ENCODE measurements around the gene FILIP1L. TPM values are rescaled to one million over a fixed set of nuclear protein-coding genes. Genes with fewer than 3 reads are reported as not detected.

FILIP1L gene
- total and polyA plus RNA-seq, 5 donors: 42.2 to 88.3 (median 56.4) TPM

DNA sequence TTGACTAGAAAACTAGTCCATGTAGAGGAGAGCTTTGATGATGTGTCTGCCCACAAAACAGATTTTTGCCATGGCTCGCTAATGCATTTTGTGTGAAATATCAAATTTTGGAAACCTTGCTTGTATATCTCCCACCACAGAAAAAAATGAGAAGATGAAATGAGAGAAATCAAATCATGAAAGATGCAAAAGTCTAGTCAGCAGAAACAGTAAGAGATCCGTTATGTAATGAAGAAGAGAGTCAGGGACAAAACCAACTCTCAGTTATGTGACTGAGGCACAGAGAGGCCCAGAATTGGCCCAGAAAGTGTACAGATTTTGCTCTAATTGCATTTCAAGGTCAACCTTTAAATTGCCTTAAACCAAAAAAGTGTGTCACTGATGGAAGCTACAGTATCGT is 107.0 kb downstream of the FILIP1L start:
- Histone ChIP-seq H3K4me1 (ENCODE audit: control insufficient read depth, insufficient read depth, low read length) (peaks cover 5% of the 10 kb centered on the region), H3K27ac (ENCODE audit: low read length) (no peak overlapping the region)
- intact Hi-C loops (cut with DNase I): no loop called here

DNA sequence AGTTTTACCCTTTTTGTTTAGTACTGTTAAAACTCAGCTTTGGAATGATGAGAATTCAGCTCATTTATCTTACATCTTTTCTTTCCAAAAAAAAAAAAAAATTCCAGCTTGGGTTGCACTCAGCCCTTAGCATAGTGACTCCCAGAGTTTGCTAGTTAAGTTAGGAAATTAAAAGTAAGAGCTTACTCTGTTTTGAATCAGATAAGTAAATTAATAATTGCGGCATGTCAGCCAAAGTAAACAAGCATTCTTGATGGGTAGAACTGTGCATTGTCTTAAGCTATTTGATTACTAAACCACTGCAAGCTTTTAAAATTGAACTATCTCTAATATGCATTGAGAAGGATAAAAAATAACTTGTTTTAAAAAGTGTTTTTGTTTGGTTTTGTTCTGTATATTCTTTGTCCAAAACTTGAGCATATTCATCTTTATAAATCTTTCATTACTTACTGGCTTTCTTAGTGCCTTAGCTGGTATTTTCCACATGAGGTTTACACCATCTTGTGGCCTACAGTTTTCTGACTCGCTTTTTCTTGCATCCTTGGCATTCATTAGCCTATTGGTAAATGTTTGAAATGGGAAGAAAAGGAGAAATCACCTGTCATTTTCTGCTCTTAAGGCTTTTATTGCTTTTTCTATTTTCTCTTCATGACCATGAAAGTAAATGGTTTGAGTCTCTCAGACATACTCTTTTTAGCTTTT is 107.6 kb downstream of the FILIP1L start:
- H3K27ac ChIP-seq (ENCODE audit: low read length): no peak overlapping the region

More for the DNA sequence above, 107.0 kb downstream of the FILIP1L start:
- no peak for ATAC-seq
- WGBS: 88% methylated on average over 3 of the region's 3 CpGs
- no peaks in the 10 kb centered on the region for H3K27me3 ChIP-seq (ENCODE audit: control insufficient read depth, insufficient read depth)
- DNase-seq: no peak
- H3K4me3 ChIP-seq (ENCODE audit: low read length): no peak overlapping the region
- H3K9me3 ChIP-seq (ENCODE audit: control insufficient read depth, low read length): no peaks in the 10 kb centered on the region

DNA sequence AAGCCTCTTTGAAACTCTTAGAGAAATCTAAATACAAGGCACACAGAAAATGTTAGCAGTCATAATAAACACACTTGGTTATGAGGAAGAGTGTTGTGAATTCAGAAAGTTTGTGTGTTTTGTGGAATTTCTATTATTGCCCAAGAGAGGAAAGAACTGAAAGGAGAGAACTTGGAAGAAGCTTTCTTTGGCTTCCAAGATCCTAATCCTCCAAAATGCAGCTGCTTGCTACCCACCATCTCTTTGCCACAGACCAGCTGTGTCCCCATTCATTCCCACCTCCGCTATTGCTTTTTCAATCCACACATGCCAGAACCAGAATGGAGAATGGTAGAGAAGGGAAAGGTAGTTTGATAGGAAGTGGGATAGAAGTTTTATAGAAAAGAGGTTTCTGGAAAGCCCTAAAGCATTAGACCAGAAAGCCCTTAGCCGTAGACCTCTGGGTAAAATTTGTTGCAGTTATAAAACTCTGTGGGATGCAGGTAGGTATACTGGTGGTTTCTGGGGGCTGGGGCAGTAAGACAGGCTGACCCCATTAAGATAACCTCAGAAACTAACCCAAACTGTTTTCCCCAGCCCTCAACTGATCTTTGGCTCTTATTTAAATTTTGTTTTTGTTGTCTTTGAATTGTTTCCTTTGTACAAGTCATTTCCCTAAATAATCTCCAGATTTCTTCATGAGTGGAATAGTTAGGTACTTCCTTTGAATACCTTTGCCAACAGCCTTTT is 108.5 kb downstream of the FILIP1L start:
- WGBS: 89% methylated on average over 2 of the region's 2 CpGs
- no peaks in the 10 kb centered on the region for H3K9me3 ChIP-seq (ENCODE audit: control insufficient read depth, low read length)
- H3K4me1 ChIP-seq (ENCODE audit: control insufficient read depth, insufficient read depth, low read length): peaks cover 5% of the 10 kb centered on the region
- intact Hi-C loops (cut with DNase I): no loop called here
- DNase-seq (no peak), ATAC-seq (no peak)
- no peaks in the 10 kb centered on the region for H3K27me3 ChIP-seq (ENCODE audit: control insufficient read depth, insufficient read depth)
- H3K4me3 ChIP-seq (ENCODE audit: low read length): no peak overlapping the region
- peak overlapping the region; percentile 53 for H3K27ac ChIP-seq (ENCODE audit: low read length)

More for the DNA sequence above, 107.6 kb downstream of the FILIP1L start:
- no peak for DNase-seq
- Histone ChIP-seq H3K4me3 (ENCODE audit: low read length) (no peak overlapping the region), H3K9me3 (ENCODE audit: control insufficient read depth, low read length) (no peaks in the 10 kb centered on the region), H3K27me3 (ENCODE audit: control insufficient read depth, insufficient read depth) (no peaks in the 10 kb centered on the region), H3K4me1 (ENCODE audit: control insufficient read depth, insufficient read depth, low read length) (peaks cover 5% of the 10 kb centered on the region)
- intact Hi-C loops (cut with DNase I): no loop called here
- peak; percentile 20 to 23 for ATAC-seq
- 46% methylated on average over 2 of the region's 2 CpGs for WGBS

DNA sequence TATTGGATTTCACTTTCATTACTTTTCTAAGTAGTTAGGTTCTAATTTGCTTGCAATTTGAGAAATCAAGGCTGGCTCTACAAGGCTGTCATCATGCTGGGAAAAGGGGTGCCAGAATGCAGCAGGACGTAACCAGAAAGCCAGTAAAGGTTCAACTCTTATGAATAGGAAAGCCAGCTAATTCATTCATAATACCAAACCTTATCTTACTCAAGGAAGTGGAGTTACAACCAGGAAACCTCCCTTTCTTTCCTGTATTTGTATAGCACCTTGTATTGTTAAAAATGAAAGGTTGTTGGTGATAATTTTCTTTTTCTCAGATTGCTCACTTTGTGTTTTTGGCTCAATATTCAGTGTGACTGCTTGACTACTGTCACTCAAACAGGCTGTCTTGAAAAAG is 109.4 kb downstream of the FILIP1L start:
- H3K27me3 ChIP-seq (ENCODE audit: control insufficient read depth, insufficient read depth): no peaks in the 10 kb centered on the region
- no peak overlapping the region for H3K27ac ChIP-seq (ENCODE audit: low read length)
- peaks cover 5% of the 10 kb centered on the region for H3K4me1 ChIP-seq (ENCODE audit: control insufficient read depth, insufficient read depth, low read length)
- 62% methylated on average over 1 of the region's 1 CpG for WGBS
- intact Hi-C loops (cut with DNase I): no loop called here
- no peak overlapping the region for H3K4me3 ChIP-seq (ENCODE audit: low read length)
- H3K9me3 ChIP-seq (ENCODE audit: control insufficient read depth, low read length): no peaks in the 10 kb centered on the region
- DNase-seq (no peak), ATAC-seq (peak; percentile 29 to 68)

DNA sequence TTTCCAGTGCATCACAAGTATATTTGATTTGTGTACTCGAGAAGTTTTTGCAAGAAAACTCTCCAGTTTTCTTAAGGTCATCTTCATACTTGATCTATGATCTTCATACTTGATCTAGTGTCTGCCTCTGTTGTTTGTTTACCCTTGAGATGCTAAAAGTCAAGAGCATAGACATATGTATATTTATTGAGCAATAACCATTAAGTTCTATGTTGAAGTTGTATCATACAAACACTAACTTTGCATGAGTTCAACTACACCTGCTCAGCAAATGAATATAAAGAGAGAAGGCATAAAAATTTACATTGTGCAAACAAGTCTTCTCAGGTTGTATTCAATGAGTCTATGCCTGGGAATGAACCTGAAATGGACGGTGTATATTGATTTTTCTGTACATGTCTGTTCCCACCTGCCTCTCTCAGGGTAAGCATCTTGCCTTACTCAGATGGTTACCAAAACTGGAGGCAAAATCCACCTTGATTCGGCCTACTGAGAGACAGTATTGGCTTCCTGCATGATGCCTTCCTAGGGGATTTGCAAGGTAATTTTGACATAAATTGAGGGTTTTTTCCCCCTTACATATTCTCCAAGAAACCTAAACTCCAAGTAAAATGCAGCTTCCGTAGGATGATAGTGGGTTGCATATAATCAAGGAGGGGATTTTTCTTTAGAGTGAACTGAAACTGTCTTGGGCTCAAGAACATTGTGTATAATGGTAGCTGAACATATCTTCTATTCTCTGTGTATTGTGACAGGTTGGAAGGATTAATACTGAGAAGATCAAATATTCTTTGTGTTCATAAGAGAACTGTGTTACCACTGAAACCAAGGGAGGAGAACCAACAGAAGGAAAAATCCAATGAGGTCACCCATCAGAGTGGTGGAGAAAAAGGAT is 110.4 kb downstream of the FILIP1L start:
- peaks cover 5% of the 10 kb centered on the region for H3K4me1 ChIP-seq (ENCODE audit: control insufficient read depth, insufficient read depth, low read length)
- no peak overlapping the region for H3K27ac ChIP-seq (ENCODE audit: low read length)
- DNase-seq (no peak), ATAC-seq (no peak)
- no peaks in the 10 kb centered on the region for H3K9me3 ChIP-seq (ENCODE audit: control insufficient read depth, low read length)
- H3K4me3 ChIP-seq (ENCODE audit: low read length): no peak overlapping the region
- intact Hi-C loops (cut with DNase I): no loop called here
- 97% methylated on average over 4 of the region's 4 CpGs for WGBS
- no peaks in the 10 kb centered on the region for H3K27me3 ChIP-seq (ENCODE audit: control insufficient read depth, insufficient read depth)

DNA sequence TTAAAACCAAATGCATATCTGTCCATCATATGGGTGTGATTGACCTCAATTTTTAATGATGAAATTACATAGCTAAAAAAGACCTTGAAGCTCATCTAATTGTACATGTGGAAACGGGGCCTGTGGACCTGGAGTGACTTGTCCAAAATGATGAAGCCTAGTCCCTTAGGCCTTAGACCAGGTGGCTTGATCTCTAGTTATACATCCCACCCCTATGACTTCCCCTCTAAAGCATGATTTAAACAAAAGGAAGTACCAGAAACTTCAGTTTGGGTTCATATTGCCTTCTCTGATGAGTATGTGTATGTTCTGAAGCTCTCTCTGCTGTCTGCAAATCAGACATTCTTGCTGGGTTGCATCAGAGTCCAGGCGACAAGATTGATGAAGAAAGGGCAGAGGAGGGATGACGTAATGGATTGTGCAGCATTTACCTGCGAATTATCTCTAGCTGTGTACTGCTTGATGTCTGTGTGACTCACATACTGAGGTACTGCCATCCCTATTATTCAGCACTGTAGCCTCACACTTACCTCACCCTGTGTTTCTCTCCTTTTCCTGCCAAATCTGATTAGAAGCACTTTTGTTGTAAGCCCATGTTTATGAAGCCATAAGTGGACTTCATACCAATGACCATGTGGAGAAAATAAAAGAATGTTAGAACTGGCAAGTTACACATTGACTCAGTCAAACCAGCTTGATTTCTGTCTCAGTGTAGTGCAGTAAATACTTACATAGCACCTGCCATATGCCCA is 111.5 kb downstream of the FILIP1L start:
- peak; percentile 52 to 58 for ATAC-seq
- no peak for DNase-seq
- H3K4me3 ChIP-seq (ENCODE audit: low read length): no peak overlapping the region
- H3K27me3 ChIP-seq (ENCODE audit: control insufficient read depth, insufficient read depth): no peaks in the 10 kb centered on the region
- WGBS: 58% methylated on average over 4 of the region's 4 CpGs
- no peak overlapping the region for H3K27ac ChIP-seq (ENCODE audit: low read length)
- intact Hi-C loops (cut with DNase I): no loop called here
- H3K4me1 ChIP-seq (ENCODE audit: control insufficient read depth, insufficient read depth, low read length): peaks cover 5% of the 10 kb centered on the region
- no peaks in the 10 kb centered on the region for H3K9me3 ChIP-seq (ENCODE audit: control insufficient read depth, low read length)

DNA sequence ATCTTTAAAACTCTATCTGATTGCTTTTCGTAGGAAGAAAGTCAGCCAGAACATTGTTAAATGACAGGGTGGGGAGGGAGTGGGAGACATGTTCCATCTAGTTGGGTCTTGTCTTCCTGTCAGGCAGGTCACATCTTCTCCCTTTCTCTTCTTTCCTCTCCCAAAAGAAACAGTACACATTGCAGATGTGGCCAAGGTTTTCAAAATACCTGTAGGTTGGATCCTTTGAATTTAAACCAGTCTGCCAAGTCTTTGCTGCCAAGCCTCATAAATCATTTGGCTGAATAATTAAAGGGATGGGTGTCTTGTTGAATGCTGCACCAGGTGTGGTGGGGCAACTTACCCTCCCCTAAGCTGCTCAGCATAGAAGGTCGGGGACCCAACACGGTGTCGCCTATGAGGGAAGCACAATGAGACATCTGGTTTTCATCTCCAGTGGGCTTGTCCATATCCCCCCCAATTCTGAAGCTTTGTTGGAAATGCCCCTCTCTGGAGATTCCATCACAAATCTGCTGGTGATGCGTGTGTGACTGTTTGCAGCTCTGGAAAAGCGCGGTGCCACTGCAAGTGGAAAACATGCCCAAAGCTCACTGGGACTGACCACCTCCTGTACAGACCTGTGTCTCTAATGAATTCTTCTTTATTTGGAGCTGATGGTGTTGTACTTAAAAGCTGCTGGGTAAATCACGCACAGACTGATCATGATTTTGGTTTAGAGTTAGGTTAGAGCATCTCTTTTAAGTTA is 112.6 kb downstream of the FILIP1L start:
- WGBS: 95% methylated on average over 8 of the region's 8 CpGs
- Histone ChIP-seq H3K4me1 (ENCODE audit: control insufficient read depth, insufficient read depth, low read length) (peaks cover 3% of the 10 kb centered on the region), H3K27me3 (ENCODE audit: control insufficient read depth, insufficient read depth) (no peaks in the 10 kb centered on the region), H3K27ac (ENCODE audit: low read length) (no peak overlapping the region), H3K4me3 (ENCODE audit: low read length) (no peak overlapping the region), H3K9me3 (ENCODE audit: control insufficient read depth, low read length) (no peaks in the 10 kb centered on the region)
- intact Hi-C loops (cut with DNase I): no loop called here
- no peak for DNase-seq
- no peak for ATAC-seq

DNA sequence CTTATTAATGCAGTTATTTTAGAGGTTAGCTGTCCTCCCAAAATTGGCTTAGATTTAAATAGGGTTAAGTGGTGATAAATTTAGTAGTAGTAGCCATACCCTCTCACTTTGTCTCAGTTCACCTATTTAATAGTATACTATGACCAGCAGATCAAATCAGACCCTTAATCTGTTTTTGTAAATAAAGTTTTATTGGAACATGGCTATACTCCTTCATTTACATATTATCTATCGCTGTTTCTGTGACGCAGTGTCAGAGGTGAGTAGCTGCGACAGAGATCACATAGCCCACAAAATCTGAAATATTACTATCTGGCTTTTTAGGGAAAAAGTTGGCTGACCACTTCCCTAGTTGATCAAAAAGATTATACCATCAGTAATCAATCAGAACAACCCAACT is 113.2 kb downstream of the FILIP1L start:
- Histone ChIP-seq H3K27me3 (ENCODE audit: control insufficient read depth, insufficient read depth) (no peaks in the 10 kb centered on the region), H3K9me3 (ENCODE audit: control insufficient read depth, low read length) (no peaks in the 10 kb centered on the region), H3K27ac (ENCODE audit: low read length) (no peak overlapping the region), H3K4me1 (ENCODE audit: control insufficient read depth, insufficient read depth, low read length) (peaks cover 3% of the 10 kb centered on the region), H3K4me3 (ENCODE audit: low read length) (no peak overlapping the region)
- 98% methylated on average over 3 of the region's 3 CpGs for WGBS
- DNase-seq: no peak
- intact Hi-C loops (cut with DNase I): no loop called here
- ATAC-seq: no peak

DNA sequence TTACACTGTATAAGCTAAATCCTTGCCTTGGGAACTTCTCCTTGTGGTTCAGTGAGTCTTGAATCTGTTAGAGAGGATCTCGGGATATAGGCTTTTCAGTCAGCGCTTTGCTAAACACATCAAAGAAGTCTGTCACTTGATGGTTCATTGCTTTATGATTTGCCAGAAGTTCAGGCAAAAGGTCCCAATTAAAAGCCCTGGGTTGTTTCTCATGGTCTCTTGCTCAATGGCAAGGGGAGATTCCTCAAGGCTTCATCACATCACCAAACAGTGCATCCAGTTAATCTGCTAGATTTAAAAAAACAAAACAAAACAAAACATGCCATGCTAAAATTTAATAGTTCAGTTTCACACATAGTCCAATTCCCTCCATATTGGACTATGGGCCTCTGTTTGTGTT is 114.8 kb downstream of the FILIP1L start:
- no peaks in the 10 kb centered on the region for H3K9me3 ChIP-seq (ENCODE audit: control insufficient read depth, low read length)
- H3K4me3 ChIP-seq (ENCODE audit: low read length): no peak overlapping the region
- peaks cover 3% of the 10 kb centered on the region for H3K4me1 ChIP-seq (ENCODE audit: control insufficient read depth, insufficient read depth, low read length)
- ATAC-seq (no peak), DNase-seq (no peak)
- H3K27me3 ChIP-seq (ENCODE audit: control insufficient read depth, insufficient read depth): no peaks in the 10 kb centered on the region
- H3K27ac ChIP-seq (ENCODE audit: low read length): no peak overlapping the region
- WGBS: 98% methylated on average over 2 of the region's 2 CpGs
- intact Hi-C loops (cut with DNase I): no loop called here

DNA sequence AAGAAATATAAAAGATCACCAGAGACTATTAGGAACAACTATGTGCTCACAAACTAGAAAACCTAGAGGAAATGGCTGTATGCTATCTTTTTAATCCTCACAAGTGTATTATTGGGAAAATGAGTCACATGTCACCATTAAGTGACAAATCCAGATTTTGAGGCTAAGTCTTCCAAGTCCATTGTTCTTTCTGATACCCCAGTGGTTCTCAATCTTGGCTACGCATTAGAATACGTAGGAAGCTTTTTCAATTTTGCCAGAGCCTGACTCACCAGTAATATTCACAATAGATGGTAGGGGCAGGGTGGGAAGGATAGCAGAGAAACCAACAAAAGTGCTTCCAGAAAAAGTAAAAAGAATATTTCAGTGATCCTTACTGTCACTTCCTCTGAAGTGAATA is 117.0 kb downstream of the FILIP1L start:
- Histone ChIP-seq H3K9me3 (ENCODE audit: control insufficient read depth, low read length) (no peaks in the 10 kb centered on the region), H3K4me1 (ENCODE audit: control insufficient read depth, insufficient read depth, low read length) (no peaks in the 10 kb centered on the region), H3K27ac (ENCODE audit: low read length) (no peak overlapping the region), H3K27me3 (ENCODE audit: control insufficient read depth, insufficient read depth) (no peaks in the 10 kb centered on the region), H3K4me3 (ENCODE audit: low read length) (no peak overlapping the region)
- intact Hi-C loops (cut with DNase I): no loop called here
- ATAC-seq (peak; percentile 25 to 36), DNase-seq (no peak)
- WGBS: 65% methylated on average over 2 of the region's 2 CpGs
